Common myeloid progenitor, CD34-positive (primary cell): ENCODE data around the gene ZMIZ2.
"Not testable (repeated sequence)": the region's sequence is repeated elsewhere in the genome, so short reads cannot be mapped to it uniquely, and the experiment has no call there.

Source experiments
- CTCF ChIA-PET: fragments of 350-600 bp; sonication (Branson Sonifier 250); formaldehyde crosslinking; loops from one replicate; lab custom pipeline; 2021; ENCODE audit warnings: antibody characterized with exemption; lab: Charles Lee
- POLR2A ChIA-PET: fragments of 350-600 bp; sonication (Branson Sonifier 250); formaldehyde crosslinking; loops from one replicate; lab custom pipeline; 2021; ENCODE audit warnings: antibody characterized with exemption; lab: Charles Lee
- DNase-seq, 3 donors: peaks; one replicate each; pipeline versions ENCODE4 v3.0.0 to v3.0.0-alpha.2; 2013
- H3K27ac ChIP-seq, 2 experiments: 1 replicate in 1 of 2; 2 replicates in 1 of 2; pipeline ENCODE4 v1.7.0; 2013; ENCODE audit warnings: inconsistent platforms in 2 of 2, low read length in 2 of 2, mild to moderate bottlenecking in 2 of 2, low read depth in 1 of 2, moderate library complexity in 1 of 2; ENCODE audit not compliant: severe bottlenecking in 2 of 2, insufficient read depth in 1 of 2, poor library complexity in 1 of 2
- H3K27me3 ChIP-seq, 5 experiments: replicated peaks in 2 of 5; 1 replicate in 3 of 5; 2 replicates in 2 of 5; pipeline versions ENCODE4 v1.6.1 to v1.7.0; 2013; ENCODE audit warnings: low read length in 4 of 5, mild to moderate bottlenecking in 2 of 5, moderate library complexity in 2 of 5, inconsistent platforms in 1 of 5; ENCODE audit not compliant: insufficient read depth in 5 of 5, control insufficient read depth in 4 of 5
- H3K36me3 ChIP-seq, 4 experiments: 1 replicate in 2 of 4; 2 replicates in 2 of 4; pipeline versions ENCODE4 v1.6.1 to v1.7.0; 2013; ENCODE audit warnings: low read length in 3 of 4, control low read depth in 1 of 4, mild to moderate bottlenecking in 1 of 4; ENCODE audit not compliant: control insufficient read depth in 4 of 4, insufficient read depth in 4 of 4
- H3K4me1 ChIP-seq, 4 experiments: 1 replicate in 3 of 4; 2 replicates in 1 of 4; pipeline versions ENCODE4 v1.6.1 to v1.7.1; 2013; ENCODE audit warnings: low read length in 3 of 4, mild to moderate bottlenecking in 3 of 4, control low read depth in 1 of 4, inconsistent platforms in 1 of 4, moderate library complexity in 1 of 4; ENCODE audit not compliant: control insufficient read depth in 4 of 4, insufficient read depth in 4 of 4; ENCODE audit errors: control extremely low read depth in 1 of 4
- H3K4me3 ChIP-seq, 7 experiments: 1 replicate in 4 of 7; 2 replicates in 3 of 7; pipeline versions ENCODE4 v1.5.1 to v1.7.0; 2013; ENCODE audit warnings: mild to moderate bottlenecking in 7 of 7, low read length in 6 of 7, moderate library complexity in 6 of 7, inconsistent platforms in 2 of 7, low read depth in 2 of 7, control low read depth in 1 of 7; ENCODE audit not compliant: insufficient read depth in 4 of 7, control insufficient read depth in 1 of 7; ENCODE audit errors: extremely low read depth in 1 of 7
- H3K9me3 ChIP-seq, 5 experiments: 1 replicate in 4 of 5; 2 replicates in 1 of 5; pipeline versions ENCODE4 v1.6.1 to v1.7.1; 2013; ENCODE audit warnings: low read length in 4 of 5, mild to moderate bottlenecking in 2 of 5, inconsistent platforms in 1 of 5, low read depth in 1 of 5, moderate library complexity in 1 of 5; ENCODE audit not compliant: control insufficient read depth in 4 of 5, insufficient read depth in 2 of 5; ENCODE audit errors: control extremely low read depth in 1 of 5
- WGBS: methylation state at CpG from one replicate; pipeline ENCODE4 v1.1.5; 2013; ENCODE audit not compliant: insufficient coverage; 5-methylcytosine and 5-hydroxymethylcytosine counted together

The ZMIZ2 gene

GRCh38 chr7:44727937-44728262, 20.7 kb upstream of the ZMIZ2 start:
- peaks cover 0 to 2% (median 0%) of the 10 kb centered on the region in 5 experiments for H3K9me3 ChIP-seq
- POLR2A ChIA-PET, result no interaction called here
- H3K4me3 ChIP-seq, result no peak overlapping the region
- H3K27me3 ChIP-seq, result no peaks in the 10 kb centered on the region
- CTCF ChIA-PET, result no interaction called here
- H3K4me1 ChIP-seq, result peaks cover 0 to 11% (median 3%) of the 10 kb centered on the region in 4 experiments
- peak in 1 of 3 donors; percentile 6 for DNase-seq
- no CpG with 5 or more reads among the region's 1 CpG for WGBS
- H3K27ac ChIP-seq, result no peak overlapping the region
- no peaks in the 10 kb centered on the region for H3K36me3 ChIP-seq

- CTCF ChIA-PET, result no interaction called here
Measured at GRCh38 chr7:44729949-44730590, 18.6 kb upstream of the ZMIZ2 start.

GRCh38 chr7:44732971-44733370, 15.7 kb upstream of the ZMIZ2 start:
- H3K4me3 ChIP-seq, H3K9me3 ChIP-seq, H3K4me1 ChIP-seq, H3K27me3 ChIP-seq, POLR2A ChIA-PET, DNase-seq, H3K36me3 ChIP-seq, H3K27ac ChIP-seq: not testable (repeated sequence)
- CTCF ChIA-PET, result interaction anchor here (0.7 kb wide), 2 partner anchors 31 to 273 kb away, joined by 3 read pairs; no protein-coding TSS in a partner anchor
- 100% methylated on average over 3 of the region's 6 CpGs for WGBS

More at GRCh38 chr7:44729949-44730590, 18.6 kb upstream of the ZMIZ2 start:
- DNase-seq, result no peak
- no peak overlapping the region for H3K27ac ChIP-seq
- H3K4me3 ChIP-seq, result no peak overlapping the region
- H3K27me3 ChIP-seq, result no peaks in the 10 kb centered on the region
- POLR2A ChIA-PET, result no interaction called here
- peaks cover 0 to 11% (median 3%) of the 10 kb centered on the region in 4 experiments for H3K4me1 ChIP-seq
- WGBS, result 87% methylated on average over 12 of the region's 12 CpGs
- no peaks in the 10 kb centered on the region for H3K9me3 ChIP-seq
- no peaks in the 10 kb centered on the region for H3K36me3 ChIP-seq

- CTCF ChIA-PET, result interaction anchor here (0.7 to 1.0 kb wide), 2 partner anchors 16 to 274 kb away, joined by 3 read pairs; no protein-coding TSS in a partner anchor
- Histone ChIP-seq H3K27ac (no peak overlapping the region), H3K9me3 (no peaks in the 10 kb centered on the region), H3K4me1 (peaks cover 0 to 4% (median 0%) of the 10 kb centered on the region in 4 experiments), H3K4me3 (no peak overlapping the region), H3K27me3 (no peaks in the 10 kb centered on the region), H3K36me3 (no peaks in the 10 kb centered on the region)
- POLR2A ChIA-PET, result no interaction called here
- 73% methylated on average over 4 of the region's 5 CpGs for WGBS
- no peak for DNase-seq
Measured at GRCh38 chr7:44733708-44734481, 14.8 kb upstream of the ZMIZ2 start.

- Histone ChIP-seq H3K9me3 (no peaks in the 10 kb centered on the region), H3K36me3 (no peaks in the 10 kb centered on the region), H3K4me3 (no peak overlapping the region), H3K27ac (no peak overlapping the region), H3K27me3 (no peaks in the 10 kb centered on the region), H3K4me1 (no peaks in the 10 kb centered on the region)
- POLR2A ChIA-PET, result no interaction called here
- peak; percentile 31 to 79 (median 79) for DNase-seq
- WGBS, result 0% methylated on average over 1 of the region's 5 CpGs
- CTCF ChIA-PET, result interaction anchor here (1.0 kb wide), 2 partner anchors 12 to 18 kb away, joined by 3 read pairs; no protein-coding TSS in a partner anchor
Measured at GRCh38 chr7:44735403-44736165, 13.1 kb upstream of the ZMIZ2 start.

GRCh38 chr7:44736896-44737295, 11.8 kb upstream of the ZMIZ2 start:
- 100% methylated on average over 3 of the region's 3 CpGs for WGBS
- H3K9me3 ChIP-seq, result no peaks in the 10 kb centered on the region
- no peaks in the 10 kb centered on the region for H3K4me1 ChIP-seq
- no peaks in the 10 kb centered on the region for H3K36me3 ChIP-seq
- ChIA-PET CTCF (interaction anchor here (0.7 to 1.1 kb wide), 3 partner anchors 11 to 149 kb away, joined by 3 read pairs; no protein-coding TSS in a partner anchor), POLR2A (interaction anchor here (0.8 kb wide), 1 partner anchor 154 kb away, joined by 3 read pairs; no protein-coding TSS in a partner anchor)
- H3K27ac ChIP-seq, result no peak overlapping the region
- no peaks in the 10 kb centered on the region for H3K27me3 ChIP-seq
- no peak for DNase-seq
- no peak overlapping the region for H3K4me3 ChIP-seq
